ENCODE results near the gene FCF1. TPM values are rescaled to one million over a fixed set of nuclear protein-coding genes. Genes with fewer than 3 reads are reported as not detected.
A peak's percentile ranks its signal among the peaks of the same experiment; 100 is the strongest.

Gene FCF1
- total and polyA plus RNA-seq, 9 of the 15 experiments (the other 6 are each of a cell fraction or from before 2014, with no cell fraction given) = 6.8 to 91.9 (median 40.0) TPM

DNA sequence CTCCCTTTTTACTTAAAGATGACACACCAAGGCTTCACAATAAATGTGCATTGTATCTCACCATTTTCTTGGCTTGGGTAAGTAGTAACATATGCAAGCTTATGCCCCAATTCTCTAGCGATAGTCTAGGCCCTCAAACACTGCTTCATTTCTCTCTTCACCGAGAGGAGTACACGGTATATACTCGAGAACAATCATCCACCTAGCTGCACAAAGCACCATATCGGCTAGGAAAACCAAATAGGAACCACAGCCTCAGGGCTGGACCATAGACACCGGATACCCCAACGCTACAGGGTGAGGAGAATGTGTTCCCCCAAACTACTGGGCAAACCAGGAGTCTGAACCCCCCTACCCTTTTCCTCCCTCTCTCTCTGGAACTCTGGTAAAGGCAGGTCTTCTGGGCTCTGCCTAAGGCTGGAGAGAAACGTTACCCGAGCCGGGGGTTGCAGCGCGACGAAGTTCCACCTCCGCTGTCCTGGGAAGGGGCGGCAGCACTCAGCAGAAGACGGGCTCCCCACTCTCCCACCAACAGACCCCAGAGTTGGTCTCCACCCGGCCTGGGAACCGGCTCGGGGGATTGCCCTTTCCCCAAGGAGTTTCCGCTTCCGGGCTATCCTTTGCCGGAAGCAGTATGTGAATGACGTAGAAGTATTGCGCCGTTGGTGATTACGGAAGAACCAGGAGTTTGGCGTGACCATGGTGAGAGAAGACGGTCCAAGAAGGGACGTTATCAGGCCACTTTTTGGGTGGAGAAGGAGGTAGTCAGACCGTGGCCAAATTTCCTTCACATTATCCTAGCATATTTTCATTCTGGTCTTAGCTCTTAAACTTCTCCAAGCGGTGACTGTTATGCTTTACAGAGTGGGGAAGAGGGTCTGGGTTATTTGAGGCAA lies at the start of gene FCF1, which contains the start of gene AREL1 (continued):
- no peak for TF ChIP-seq MAFG (tag; conservative IDR thresholded peaks at IDR 0.05)
- peak; percentile 99 for TF ChIP-seq CREM (IDR thresholded peaks at IDR 0.05; ENCODE audit: low read depth)
- no peak for TF ChIP-seq ZZZ3 (IDR thresholded peaks at IDR 0.05)
- no peak for TF ChIP-seq ZNF699 (CRISPR knock-in tag; IDR thresholded peaks at IDR 0.05; ENCODE audit: insufficient replicate concordance)
- no peak for TF ChIP-seq CBFB (CRISPR knock-in tag; IDR thresholded peaks at IDR 0.05)
- no peak for TF ChIP-seq MTF1 (CRISPR knock-in tag; IDR thresholded peaks at IDR 0.05; ENCODE audit: borderline replicate concordance)
- TF ChIP-seq SMARCE1 (IDR thresholded peaks at IDR 0.05) = no peak
- TF ChIP-seq ZNF57 (CRISPR knock-in tag; IDR thresholded peaks at IDR 0.05) = no peak
- TF ChIP-seq RFX1 (IDR thresholded peaks at IDR 0.05) = peak; percentile 77
- TF ChIP-seq, protein P1, sequence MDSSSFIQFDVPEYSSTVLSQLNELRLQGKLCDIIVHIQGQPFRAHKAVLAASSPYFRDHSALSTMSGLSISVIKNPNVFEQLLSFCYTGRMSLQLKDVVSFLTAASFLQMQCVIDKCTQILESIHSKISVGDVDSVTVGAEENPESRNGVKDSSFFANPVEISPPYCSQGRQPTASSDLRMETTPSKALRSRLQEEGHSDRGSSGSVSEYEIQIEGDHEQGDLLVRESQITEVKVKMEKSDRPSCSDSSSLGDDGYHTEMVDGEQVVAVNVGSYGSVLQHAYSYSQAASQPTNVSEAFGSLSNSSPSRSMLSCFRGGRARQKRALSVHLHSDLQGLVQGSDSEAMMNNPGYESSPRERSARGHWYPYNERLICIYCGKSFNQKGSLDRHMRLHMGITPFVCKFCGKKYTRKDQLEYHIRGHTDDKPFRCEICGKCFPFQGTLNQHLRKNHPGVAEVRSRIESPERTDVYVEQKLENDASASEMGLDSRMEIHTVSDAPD (CRISPR knock-in tag; IDR thresholded peaks at IDR 0.05) = no peak
- TF ChIP-seq CBX5 (IDR thresholded peaks at IDR 0.05; ENCODE audit: borderline replicate concordance, low read depth) = no peak
- TF ChIP-seq HDGF (IDR thresholded peaks at IDR 0.05) = no peak
- no peak for TF ChIP-seq PHB (CRISPR knock-in tag; IDR thresholded peaks at IDR 0.05)
- no peak for TF ChIP-seq NEUROD1 (IDR thresholded peaks at IDR 0.05; ENCODE audit: borderline replicate concordance, low read depth, low read length, partially characterized antibody)
- TF ChIP-seq DPF2 (IDR thresholded peaks at IDR 0.05) = no peak
- peak; percentile 39; the same call in 1 of the 2 replicates for TF ChIP-seq MTA3 (IDR thresholded peaks at IDR 0.05; ENCODE audit: borderline replicate concordance)
- TF ChIP-seq ZNF668 (CRISPR knock-in tag; IDR thresholded peaks at IDR 0.05) = no peak
- TF ChIP-seq RBM25 (IDR thresholded peaks at IDR 0.05; ENCODE audit: low read depth, low read length, severe bottlenecking) = no peak
- TF ChIP-seq GABPB1 (CRISPR knock-in tag; IDR thresholded peaks at IDR 0.05) = peak; percentile 96
- peak; percentile 51 for TF ChIP-seq ASH1L (IDR thresholded peaks at IDR 0.05; ENCODE audit: borderline replicate concordance, low read depth, partially characterized antibody)
- TF ChIP-seq SNIP1 (IDR thresholded peaks at IDR 0.05; ENCODE audit: low read depth) = no peak
- no peak for TF ChIP-seq NR3C1 (CRISPR knock-in tag; IDR thresholded peaks at IDR 0.05)
- no peak for TF ChIP-seq ZFP36 (IDR thresholded peaks at IDR 0.05; ENCODE audit: low read depth, low read length, partially characterized antibody)
- no peak for TF ChIP-seq RUNX1 (IDR thresholded peaks at IDR 0.05; ENCODE audit: low read depth)
- no peak for TF ChIP-seq PTBP1 (IDR thresholded peaks at IDR 0.05; ENCODE audit: low read depth, low read length)
- TF ChIP-seq, protein P2, sequence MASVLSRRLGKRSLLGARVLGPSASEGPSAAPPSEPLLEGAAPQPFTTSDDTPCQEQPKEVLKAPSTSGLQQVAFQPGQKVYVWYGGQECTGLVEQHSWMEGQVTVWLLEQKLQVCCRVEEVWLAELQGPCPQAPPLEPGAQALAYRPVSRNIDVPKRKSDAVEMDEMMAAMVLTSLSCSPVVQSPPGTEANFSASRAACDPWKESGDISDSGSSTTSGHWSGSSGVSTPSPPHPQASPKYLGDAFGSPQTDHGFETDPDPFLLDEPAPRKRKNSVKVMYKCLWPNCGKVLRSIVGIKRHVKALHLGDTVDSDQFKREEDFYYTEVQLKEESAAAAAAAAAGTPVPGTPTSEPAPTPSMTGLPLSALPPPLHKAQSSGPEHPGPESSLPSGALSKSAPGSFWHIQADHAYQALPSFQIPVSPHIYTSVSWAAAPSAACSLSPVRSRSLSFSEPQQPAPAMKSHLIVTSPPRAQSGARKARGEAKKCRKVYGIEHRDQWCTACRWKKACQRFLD (CRISPR knock-in tag; IDR thresholded peaks at IDR 0.05) = peak; percentile 90
- no peak for TF ChIP-seq HOXB6 (CRISPR knock-in tag; IDR thresholded peaks at IDR 0.05; ENCODE audit: borderline replicate concordance)
- TF ChIP-seq SMARCA5 (IDR thresholded peaks at IDR 0.05) = no peak
- TF ChIP-seq FOXM1 (IDR thresholded peaks at IDR 0.05; ENCODE audit: low read depth) = no peak
- no peak for TF ChIP-seq FOXM1 (CRISPR knock-in tag; IDR thresholded peaks at IDR 0.05; ENCODE audit: low read depth)
- no peak for TF ChIP-seq MEF2A (IDR thresholded peaks at IDR 0.05; ENCODE audit: control insufficient read depth, low read depth, low read length)
